CD4-positive, alpha-beta memory T cell (primary cell): ENCODE results near the gene SULT1A2. TPM values are rescaled to one million over a fixed set of nuclear protein-coding genes. Genes with fewer than 3 reads are reported as not detected.
"Not testable (repeated sequence)": the region's sequence is repeated elsewhere in the genome, so short reads cannot be mapped to it uniquely, and the experiment has no call there.

Source experiments
- CTCF ChIA-PET: fragments of 350-600 bp; sonication (Branson Sonifier 250); formaldehyde crosslinking; loops from one replicate; lab custom pipeline; 2021; ENCODE audit warnings: inconsistent platforms; ENCODE audit not compliant: partially characterized antibody; lab: Charles Lee
- POLR2A ChIA-PET: fragments of 350-600 bp; sonication (Branson Sonifier 250); formaldehyde crosslinking; loops from one replicate; lab custom pipeline; 2021; ENCODE audit not compliant: partially characterized antibody; lab: Charles Lee
- DNase-seq, 5 donors: peaks; one replicate each; pipeline versions ENCODE4 v3.0.0 to v3.0.0-alpha.2; 2020 to 2022; ENCODE audit warnings: mixed read lengths in 1 of 5
- H3K27ac ChIP-seq: one replicate; pipeline ENCODE4 v1.7.0; 2013; ENCODE audit warnings: low read depth, low read length
- H3K27me3 ChIP-seq: 2 replicates; pipeline ENCODE4 v1.7.0; 2013; ENCODE audit warnings: mild to moderate bottlenecking, low read length, moderate library complexity; ENCODE audit not compliant: insufficient read depth
- H3K36me3 ChIP-seq: 2 replicates; pipeline ENCODE4 v1.7.0; 2013; ENCODE audit warnings: mild to moderate bottlenecking, low read length, moderate library complexity; ENCODE audit not compliant: insufficient read depth
- H3K4me1 ChIP-seq: 2 replicates; pipeline ENCODE4 v1.7.0; 2013; ENCODE audit warnings: mild to moderate bottlenecking, low read length, moderate library complexity; ENCODE audit not compliant: insufficient read depth
- H3K4me3 ChIP-seq, 2 donors: one replicate each; pipeline ENCODE4 v1.7.0; 2013; ENCODE audit warnings: low read length in 2 of 2, mild to moderate bottlenecking in 1 of 2
- H3K9me3 ChIP-seq, 2 donors: one replicate each; pipeline ENCODE4 v1.7.0; 2013; ENCODE audit warnings: low read length in 2 of 2, control low read depth in 1 of 2; ENCODE audit not compliant: control insufficient read depth in 1 of 2
- H3K27ac Mint-ChIP-seq, 7 donors: one replicate each; pipeline ENCODE4 v1.8.0; 2020 to 2021; ENCODE audit warnings: mixed read lengths in 7 of 7, mild to moderate bottlenecking in 6 of 7, inconsistent platforms in 3 of 7, moderate library complexity in 3 of 7
- H3K27me3 Mint-ChIP-seq, 2 donors: one replicate each; pipeline ENCODE4 v1.8.0; 2020 to 2021; ENCODE audit warnings: mixed read lengths in 2 of 2
- H3K36me3 Mint-ChIP-seq, 2 donors: one replicate each; pipeline ENCODE4 v1.8.0; 2020 to 2021; ENCODE audit warnings: mixed read lengths in 2 of 2, inconsistent platforms in 1 of 2, mild to moderate bottlenecking in 1 of 2
- H3K4me1 Mint-ChIP-seq, 4 donors: one replicate each; pipeline ENCODE4 v1.8.0; 2020 to 2021; ENCODE audit warnings: mixed read lengths in 4 of 4, mild to moderate bottlenecking in 1 of 4
- H3K4me3 Mint-ChIP-seq, 8 donors: one replicate each; pipeline ENCODE4 v1.8.0; 2020 to 2021; ENCODE audit warnings: mixed read lengths in 8 of 8, mild to moderate bottlenecking in 7 of 8, moderate library complexity in 6 of 8, inconsistent platforms in 3 of 8
- H3K9me3 Mint-ChIP-seq, 8 donors: one replicate each; pipeline ENCODE4 v1.8.0; 2020 to 2021; ENCODE audit warnings: mixed read lengths in 8 of 8, mild to moderate bottlenecking in 5 of 8, inconsistent platforms in 3 of 8, moderate library complexity in 1 of 8
- intact Hi-C: fragments of 100-400 bp; cut with micrococcal nuclease; formaldehyde crosslinking; loops from one replicate; pipeline ENCODE4 v1.15.1; 2023
- polyA plus RNA-seq, 2 donors: library from polyadenylated mRNA; unstranded; fragments of 300-500 nt; fragmentation: Illumina TruSeq; gene quantifications; one replicate each; pipeline ENCODE4 v1.2.3, GENCODE V29; 2021
- total RNA-seq, 2 experiments: library from RNA; stranded (reverse); gene quantifications; one replicate each; pipeline ENCODE4 v1.2.3, GENCODE V29; 2021

The SULT1A2 gene
- total and polyA plus RNA-seq, 4 experiments from 2014 or later: 0.18 to 0.49 (median 0.22) TPM

DNA sequence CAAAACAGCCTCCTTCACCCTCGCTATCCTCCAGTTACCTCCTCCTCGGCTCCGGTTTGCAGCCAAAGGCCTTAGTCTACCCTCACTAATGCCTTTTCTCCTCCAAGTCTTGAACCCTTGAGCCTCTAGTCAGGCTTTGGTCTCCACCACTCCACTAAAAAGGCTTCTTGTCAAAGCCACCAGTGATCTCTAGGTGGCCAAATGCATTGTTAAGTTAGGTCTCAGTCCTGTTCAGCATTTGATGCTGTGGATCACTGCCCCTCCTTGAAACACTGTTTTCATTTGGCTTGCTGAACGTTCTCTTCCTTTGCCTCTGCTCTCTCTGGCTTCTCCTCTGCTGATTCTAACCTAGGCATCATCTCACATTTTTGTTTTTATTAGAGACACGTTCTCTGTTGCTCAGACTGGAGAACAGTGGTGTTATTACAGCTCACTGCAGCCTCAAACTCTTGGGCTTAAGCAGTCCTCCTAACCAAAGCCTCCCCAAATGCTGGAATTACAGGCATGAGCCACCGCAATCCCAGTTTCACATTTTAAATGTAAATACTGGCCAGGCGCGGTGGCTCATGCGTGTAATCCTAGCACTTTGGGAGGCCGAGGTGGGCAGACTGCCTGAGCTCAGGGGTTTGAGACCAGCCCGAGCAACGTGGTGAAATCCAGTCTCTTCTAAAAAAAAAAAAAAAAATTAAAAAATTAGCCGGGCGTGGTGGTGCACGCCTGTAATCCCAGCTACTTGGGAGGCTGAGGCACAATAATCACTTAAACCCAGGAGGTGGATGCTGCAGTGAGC lies 42.0 kb downstream of the SULT1A2 start:
- H3K36me3 Mint-ChIP-seq: peaks cover 19 to 34% of the 10 kb centered on the region in 2 donors
- H3K36me3 ChIP-seq: peaks cover 20% of the 10 kb centered on the region
- ChIA-PET CTCF (interaction anchor here (0.9 to 1.5 kb wide), 6 partner anchors 10 to 64 kb away, joined by 3 to 8 read pairs (median 3); partner anchors contain the start of gene APOBR), POLR2A (interaction anchor here (0.7 to 4.2 kb wide), 6 partner anchors 14 to 80 kb away, joined by 3 to 59 read pairs (median 5); partner anchors contain the start of genes APOBR and CLN3)
- H3K9me3 ChIP-seq: no peaks in the 10 kb centered on the region
- peak overlapping the region; percentile 95 for H3K27ac ChIP-seq
- DNase-seq: no peak
- intact Hi-C loops: no loop called here
- no peaks in the 10 kb centered on the region for H3K9me3 Mint-ChIP-seq
- peaks cover 30% of the 10 kb centered on the region for H3K4me1 ChIP-seq
- H3K4me3 ChIP-seq: peak overlapping the region; percentile 48 to 50
- H3K4me3 Mint-ChIP-seq: peak overlapping the region; percentile 79 to 95 (median 88)
- no peaks in the 10 kb centered on the region for H3K27me3 Mint-ChIP-seq
- H3K27ac Mint-ChIP-seq: peak overlapping the region; percentile 68 to 98 (median 93)
- H3K4me1 Mint-ChIP-seq: peaks cover 21 to 49% (median 31%) of the 10 kb centered on the region in 4 donors
- no peaks in the 10 kb centered on the region for H3K27me3 ChIP-seq

GRCh38 chr16:28553776-28554633 lies 42.8 kb downstream of the SULT1A2 start, which contains the start of gene SGF29:
Gene SGF29 (plus strand): TSS chr16:28553920. CDS start chr16:28581070, 27,150 bp downstream.
- peak within 1 kb of the TSS; percentile 95 for H3K27ac ChIP-seq
- H3K4me3 ChIP-seq: peak within 1 kb of the TSS; percentile 50 to 90
- Mint-ChIP-seq H3K27me3 (no peaks in the 10 kb centered on the region), H3K27ac (peak within 1 kb of the TSS; percentile 95 to 99 (median 98)), H3K9me3 (no peaks in the 10 kb centered on the region), H3K36me3 (peaks cover 15 to 29% of the 10 kb centered on the region in 2 donors), H3K4me1 (peaks cover 21 to 46% (median 33%) of the 10 kb centered on the region in 4 donors), H3K4me3 (peak within 1 kb of the TSS; percentile 79 to 96 (median 92))
- H3K36me3 ChIP-seq: peaks cover 20% of the 10 kb centered on the region
- CTCF ChIA-PET: interaction anchor here (0.6 to 1.4 kb wide), 6 partner anchors 12 to 365 kb away, joined by 3 to 8 read pairs (median 3); partner anchors contain the start of gene APOBR
- intact Hi-C loops: no loop called here
- H3K27me3 ChIP-seq: no peaks in the 10 kb centered on the region
- DNase-seq: peak; percentile 94 to 96 (median 96)
- no peaks in the 10 kb centered on the region for H3K9me3 ChIP-seq
- H3K4me1 ChIP-seq: peaks cover 35% of the 10 kb centered on the region
- POLR2A ChIA-PET: interaction anchor here (0.6 to 4.2 kb wide), 9 partner anchors 14 to 79 kb away, joined by 3 to 59 read pairs (median 3); partner anchors contain the start of genes APOBR, CLN3 and NUPR1

DNA sequence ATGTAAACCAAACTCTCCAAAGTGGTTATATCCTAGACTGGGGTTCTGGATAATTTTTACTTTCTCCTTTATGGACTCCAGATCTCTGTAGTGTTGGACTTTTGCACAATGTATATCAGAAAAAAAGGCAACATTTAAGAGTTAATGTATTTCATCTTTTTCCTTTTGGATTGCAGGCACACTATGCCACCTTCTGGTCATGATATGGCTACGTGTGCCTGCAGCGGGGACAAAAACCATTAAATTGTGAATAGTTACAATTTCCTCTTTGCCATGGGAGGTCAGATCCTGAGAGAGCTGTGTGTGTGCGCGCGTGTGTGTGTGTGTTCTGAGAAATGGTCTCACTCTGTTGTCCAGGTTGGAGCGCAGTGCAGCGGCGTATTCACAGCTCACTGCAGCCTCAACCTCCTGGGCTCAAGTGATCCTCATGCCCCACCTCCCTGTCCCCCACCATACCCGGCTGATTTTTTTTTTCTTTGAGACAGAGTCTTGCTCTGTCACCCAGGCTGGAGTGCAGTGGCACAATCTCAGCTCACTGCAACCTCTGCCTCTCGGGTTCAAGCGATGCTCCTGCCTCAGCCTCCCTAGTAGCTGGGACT lies 47.5 kb downstream of the SULT1A2 start:
- intact Hi-C loops: loop anchor here (1.0 kb wide), 2 partner anchors 55 to 272 kb away; partner anchors contain the start of gene APOBR
- H3K4me1 Mint-ChIP-seq: peaks cover 9 to 18% (median 12%) of the 10 kb centered on the region in 4 donors
- H3K36me3 Mint-ChIP-seq: peaks cover 0 to 4% of the 10 kb centered on the region in 2 donors
- DNase-seq: peak in 4 of 5 donors; percentile 40 to 56 (median 43)
- Histone ChIP-seq H3K36me3 (no peaks in the 10 kb centered on the region), H3K27ac (no peak overlapping the region), H3K9me3 (no peaks in the 10 kb centered on the region), H3K4me3 (no peak overlapping the region), H3K27me3 (no peaks in the 10 kb centered on the region), H3K4me1 (peaks cover 14% of the 10 kb centered on the region)
- ChIA-PET POLR2A (interaction anchor here (0.9 to 5.0 kb wide), 4 partner anchors 13 to 57 kb away, joined by 3 to 20 read pairs (median 7); partner anchors contain the start of genes APOBR and CLN3), CTCF (interaction anchor here (0.8 to 4.0 kb wide), 10 partner anchors 9 to 271 kb away, joined by 3 to 20 read pairs (median 5); partner anchors contain the start of genes APOBR and CLN3)
- H3K9me3 Mint-ChIP-seq: no peaks in the 10 kb centered on the region
- peak overlapping the region in 6 of 7 donors; percentile 5 to 76 (median 56) for H3K27ac Mint-ChIP-seq
- no peaks in the 10 kb centered on the region for H3K27me3 Mint-ChIP-seq
- H3K4me3 Mint-ChIP-seq: peak overlapping the region in 2 of 8 donors; percentile 11 to 26

DNA sequence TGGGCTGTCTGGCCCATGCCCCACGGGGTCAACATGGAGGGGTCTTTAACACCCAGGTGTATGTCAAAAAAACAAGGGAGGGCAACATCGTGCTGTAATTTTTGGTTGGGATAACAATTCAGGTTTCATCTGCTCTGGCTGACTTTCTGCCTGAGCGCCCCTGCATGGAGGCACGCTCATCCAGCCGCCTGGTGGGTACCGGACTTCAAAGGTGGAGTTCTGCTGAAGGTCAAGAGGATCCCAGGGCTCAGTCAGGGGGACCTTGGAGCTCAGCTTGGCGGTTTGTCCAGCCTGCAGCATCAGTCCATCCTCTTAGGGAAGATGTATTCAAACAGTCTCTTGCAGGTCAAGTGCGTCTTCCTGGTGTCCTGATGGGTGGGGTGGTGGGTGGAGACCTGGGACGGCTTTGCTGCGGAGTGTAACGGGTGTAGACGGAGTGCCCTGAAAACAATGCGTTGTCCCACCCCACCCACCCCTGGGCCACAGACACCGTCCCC lies 48.5 kb downstream of the SULT1A2 start:
- H3K4me3 ChIP-seq: no peak overlapping the region
- ChIA-PET POLR2A (interaction anchor here (0.9 to 5.0 kb wide), 4 partner anchors 11 to 57 kb away, joined by 3 to 20 read pairs (median 4); partner anchors contain the start of gene CLN3), CTCF (interaction anchor here (1.0 to 4.0 kb wide), 4 partner anchors 14 to 56 kb away, joined by 3 to 20 read pairs (median 5); partner anchors contain the start of genes APOBR and CLN3)
- no peaks in the 10 kb centered on the region for H3K27me3 ChIP-seq
- no peaks in the 10 kb centered on the region for H3K9me3 ChIP-seq
- H3K4me3 Mint-ChIP-seq: no peak overlapping the region
- H3K27ac Mint-ChIP-seq: peak overlapping the region in 1 of 7 donors; percentile 69
- no peaks in the 10 kb centered on the region for H3K36me3 Mint-ChIP-seq
- DNase-seq: no peak
- intact Hi-C loops: no loop called here
- no peaks in the 10 kb centered on the region for H3K36me3 ChIP-seq
- peaks cover 11% of the 10 kb centered on the region for H3K4me1 ChIP-seq
- H3K9me3 Mint-ChIP-seq: no peaks in the 10 kb centered on the region
- H3K27me3 Mint-ChIP-seq: no peaks in the 10 kb centered on the region
- no peak overlapping the region for H3K27ac ChIP-seq
- H3K4me1 Mint-ChIP-seq: peaks cover 4 to 12% (median 6%) of the 10 kb centered on the region in 4 donors

DNA sequence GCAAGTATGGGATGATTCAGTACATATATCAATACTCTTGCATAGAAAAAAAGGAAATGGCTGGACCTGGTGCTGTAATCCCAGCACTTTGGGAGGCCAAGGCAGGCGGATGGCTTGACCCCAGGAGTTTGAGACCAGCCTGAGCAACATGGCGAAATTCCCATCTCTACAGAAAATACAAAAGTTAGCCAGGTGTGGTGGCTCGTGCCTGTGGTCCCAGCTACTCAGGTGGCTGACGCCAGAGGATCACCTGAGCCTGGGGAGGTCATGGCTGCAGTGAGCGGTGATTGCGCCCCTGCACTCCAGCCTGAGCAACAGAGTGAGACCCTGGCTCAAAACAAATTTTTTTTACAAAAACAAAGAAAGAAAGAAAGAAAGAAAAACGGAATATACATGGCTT lies 50.2 kb downstream of the SULT1A2 start:
- Histone ChIP-seq H3K4me1 (peaks cover 5% of the 10 kb centered on the region), H3K9me3 (no peaks in the 10 kb centered on the region), H3K4me3 (no peak overlapping the region), H3K36me3 (no peaks in the 10 kb centered on the region), H3K27me3 (no peaks in the 10 kb centered on the region), H3K27ac (no peak overlapping the region)
- intact Hi-C loops: no loop called here
- Mint-ChIP-seq H3K27ac (peak overlapping the region in 1 of 7 donors; percentile 42), H3K36me3 (no peaks in the 10 kb centered on the region), H3K4me3 (no peak overlapping the region), H3K4me1 (peaks cover 5 to 15% (median 13%) of the 10 kb centered on the region in 4 donors), H3K27me3 (peaks cover 0 to 2% of the 10 kb centered on the region in 2 donors), H3K9me3 (no peaks in the 10 kb centered on the region)
- no peak for DNase-seq
- CTCF ChIA-PET: no interaction called here
- POLR2A ChIA-PET: interaction anchor here (5.0 kb wide), 1 partner anchor 12 kb away, joined by 20 read pairs; no protein-coding TSS in a partner anchor

DNA sequence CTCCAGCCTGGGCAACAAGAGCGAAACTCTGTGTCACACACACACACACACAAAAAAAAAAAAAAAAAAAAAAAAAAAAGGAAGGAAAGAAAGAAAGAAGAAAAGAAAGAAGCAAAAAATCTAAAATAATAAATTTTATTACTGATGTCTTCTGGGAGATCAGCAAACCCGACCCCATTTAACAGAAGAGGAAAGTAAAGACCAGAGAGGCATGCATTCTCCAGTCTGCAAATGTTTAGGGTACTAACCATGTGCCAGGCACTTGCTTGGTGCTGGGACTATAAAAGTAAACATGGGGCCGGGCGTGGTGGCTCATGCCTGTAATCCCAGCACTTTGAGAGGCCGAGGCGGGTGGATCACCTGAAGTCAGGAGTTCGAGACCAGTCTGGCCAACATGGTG lies 50.9 kb downstream of the SULT1A2 start:
- H3K4me1 ChIP-seq, H3K9me3 ChIP-seq, intact Hi-C loops, CTCF ChIA-PET, H3K36me3 Mint-ChIP-seq, H3K27ac ChIP-seq, POLR2A ChIA-PET, H3K9me3 Mint-ChIP-seq, H3K27ac Mint-ChIP-seq, DNase-seq, H3K27me3 ChIP-seq, H3K4me3 ChIP-seq, H3K27me3 Mint-ChIP-seq, H3K36me3 ChIP-seq, H3K4me3 Mint-ChIP-seq: not testable (repeated sequence)
- H3K4me1 Mint-ChIP-seq: peaks cover 5 to 15% (median 13%) of the 10 kb centered on the region in 4 donors
